GM21526 (cell line): ENCODE results near the gene PIM1.
"Not testable (repeated sequence)": the region's sequence is repeated elsewhere in the genome, so short reads cannot be mapped to it uniquely, and the experiment has no call there.

Experiments used
- ATAC-seq: cut with Tn5 transposase; IDR thresholded peaks from one replicate; pipeline ENCODE4 v1.9.1; 2021; ENCODE audit warnings: moderate library complexity; ENCODE audit not compliant: unreplicated experiment, low FRiP score

Gene PIM1

GRCh38 chr6:37185949-37186720 lies 16.2 kb downstream of the PIM1 start:
- not testable (repeated sequence) for ATAC-seq

DNA sequence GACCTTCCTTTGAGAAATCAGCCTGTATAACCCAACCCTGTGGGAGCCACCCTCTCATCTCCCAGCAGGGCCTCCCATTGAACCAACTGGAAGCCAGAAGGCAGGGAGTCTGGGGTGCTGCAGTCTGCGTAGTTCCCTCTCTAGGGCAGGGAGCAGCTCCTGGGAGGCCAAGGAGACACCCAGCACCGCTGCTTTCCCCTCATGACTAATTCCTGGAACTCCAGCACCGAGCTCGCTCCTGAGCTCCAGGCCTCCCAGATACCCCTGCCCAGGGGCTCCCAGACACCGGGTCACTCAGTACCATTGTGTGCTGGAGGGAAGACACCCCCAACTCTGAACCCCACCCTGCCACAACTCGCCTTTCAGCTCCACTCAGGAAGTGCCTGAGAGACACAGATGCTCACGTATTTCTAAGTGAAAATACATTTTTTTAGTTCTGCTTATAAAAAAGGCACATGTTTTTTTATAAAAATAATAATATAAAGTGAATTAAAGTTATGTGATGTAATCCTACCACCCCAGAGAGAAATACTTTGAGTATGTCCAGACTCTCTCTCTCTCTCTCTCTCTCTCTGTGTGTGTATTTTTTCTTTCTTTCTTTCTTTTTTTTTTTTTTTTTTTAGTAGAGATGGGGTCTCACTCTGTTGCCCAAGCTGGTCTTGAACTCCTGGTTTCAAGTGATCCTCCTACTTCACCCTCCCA lies 17.5 kb downstream of the PIM1 start:
- no peak for ATAC-seq

DNA sequence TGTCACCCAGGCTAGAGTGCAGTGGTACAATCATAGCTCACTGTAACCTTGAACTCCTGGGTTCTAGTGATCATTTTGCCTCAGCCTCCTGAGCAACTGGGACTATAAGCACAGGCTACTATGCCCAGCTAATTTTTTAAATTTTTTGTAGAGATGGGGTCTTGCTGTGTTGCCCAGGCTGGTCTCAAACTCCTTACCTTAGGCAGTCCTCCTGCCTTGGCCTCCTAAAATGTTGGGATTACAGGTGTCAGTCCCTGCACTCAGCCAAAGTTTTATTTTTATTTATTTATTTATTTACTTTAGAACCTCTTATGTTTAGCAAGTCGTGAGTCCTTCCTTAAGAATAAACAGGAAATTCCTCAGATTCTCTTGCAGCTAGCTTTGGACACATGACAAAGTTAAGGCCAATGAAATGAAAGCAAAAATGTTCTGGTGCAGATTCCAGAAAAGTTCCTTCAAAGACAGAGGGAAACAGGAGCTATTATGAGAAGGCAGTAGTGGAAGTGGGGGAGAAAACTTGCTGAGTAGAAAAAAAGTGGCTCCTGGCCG lies 19.1 kb downstream of the PIM1 start:
- ATAC-seq: no peak

DNA sequence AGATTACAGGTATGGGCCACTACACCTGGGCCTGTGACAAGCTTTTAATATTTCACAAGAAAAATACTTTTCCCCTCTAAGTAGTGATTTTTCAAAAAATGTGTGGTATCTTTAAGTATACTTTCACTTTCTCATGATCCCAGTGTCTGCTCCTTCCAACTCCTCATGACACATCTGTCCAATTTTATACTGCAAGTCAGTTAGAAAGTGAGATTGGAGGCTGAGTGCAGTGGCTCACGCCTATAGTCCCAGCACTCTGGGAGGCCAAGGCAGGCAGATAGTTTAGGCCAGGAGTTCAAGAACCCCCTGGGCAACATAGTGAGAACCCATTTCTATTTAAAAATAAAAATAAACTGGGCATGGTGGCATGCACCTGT lies 20.2 kb downstream of the PIM1 start:
- ATAC-seq: no peak

DNA sequence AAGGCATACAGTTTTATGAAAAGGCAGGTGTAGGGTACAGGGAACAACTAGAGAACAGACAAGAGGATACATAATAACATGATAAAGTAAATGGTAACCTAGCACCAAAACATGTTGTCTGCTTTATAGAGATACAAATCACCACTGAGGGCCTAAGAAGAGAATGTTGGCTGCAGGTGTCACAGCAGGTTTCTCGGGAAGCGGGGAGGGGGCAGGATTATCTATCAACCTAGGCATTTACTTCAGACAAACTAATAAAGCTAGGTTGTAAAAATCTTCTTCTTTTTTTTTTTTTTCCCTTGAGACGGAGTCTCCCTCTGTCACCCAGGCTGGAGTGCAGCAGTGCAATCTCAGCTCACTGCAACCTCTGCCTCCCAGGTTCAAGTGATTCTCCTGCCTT lies 22.7 kb downstream of the PIM1 start:
- ATAC-seq: no peak

GRCh38 chr6:37194886-37195285 lies 24.9 kb downstream of the PIM1 start:
- not testable (repeated sequence) for ATAC-seq

DNA sequence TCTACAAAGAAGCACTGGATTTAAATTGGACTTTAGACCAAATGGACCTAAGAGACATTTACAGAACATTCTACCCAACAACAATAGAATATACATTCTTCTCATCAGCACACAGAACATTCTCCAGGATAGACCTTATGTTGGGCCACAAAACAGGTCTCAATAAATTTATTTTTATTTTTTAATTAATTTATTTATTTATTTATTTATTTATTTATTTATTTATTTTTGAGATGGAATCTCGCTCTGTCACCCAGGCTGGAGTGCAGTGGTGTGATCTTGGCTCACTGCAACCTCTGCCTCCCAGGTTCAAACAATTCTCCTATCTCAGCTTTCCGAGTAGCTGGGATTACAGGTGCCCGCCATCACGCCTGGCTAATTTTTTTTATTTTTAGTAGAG lies 26.5 kb downstream of the PIM1 start:
- ATAC-seq: not testable (repeated sequence)

GRCh38 chr6:37200085-37200484 lies 30.1 kb downstream of the PIM1 start:
- ATAC-seq: no peak

GRCh38 chr6:37201726-37202125 lies 31.8 kb downstream of the PIM1 start:
- ATAC-seq: no peak

- no peak for ATAC-seq
These were observed 33.0 kb downstream of the PIM1 start for GRCh38 chr6:37202788-37203491.

DNA sequence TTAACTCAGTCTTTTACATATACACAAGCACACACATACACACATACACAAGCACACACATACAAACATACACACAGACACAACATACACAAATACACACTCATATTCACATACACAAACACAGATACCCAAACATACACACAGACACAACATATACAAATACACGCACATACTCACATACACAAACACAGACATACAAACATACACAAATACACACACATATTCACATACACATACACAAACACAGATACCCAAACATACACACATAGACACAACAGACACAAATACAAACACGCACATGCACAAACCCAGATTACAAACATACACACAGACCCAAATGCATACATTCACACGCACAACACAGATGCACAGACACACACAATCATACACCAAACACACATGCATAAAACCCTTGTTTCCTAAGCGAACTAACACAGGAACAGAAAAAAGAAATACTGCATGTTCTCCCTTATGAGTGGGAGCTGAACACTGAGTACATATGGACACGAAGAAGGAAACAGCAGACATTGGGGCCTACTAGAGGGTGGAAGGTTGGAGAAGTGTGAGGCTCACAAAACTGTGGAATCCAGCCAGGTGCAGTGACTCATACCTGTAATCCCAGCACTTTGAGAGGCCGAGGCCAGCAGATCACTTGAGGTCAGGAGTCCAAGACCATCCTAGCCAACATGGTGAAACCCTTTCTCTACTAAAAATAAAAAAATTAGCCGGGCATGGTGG lies 34.2 kb downstream of the PIM1 start:
- no peak for ATAC-seq

GRCh38 chr6:37205175-37205996 lies 35.4 kb downstream of the PIM1 start:
- ATAC-seq: no peak

GRCh38 chr6:37205997-37206340 lies 36.0 kb downstream of the PIM1 start:
- no peak for ATAC-seq

DNA sequence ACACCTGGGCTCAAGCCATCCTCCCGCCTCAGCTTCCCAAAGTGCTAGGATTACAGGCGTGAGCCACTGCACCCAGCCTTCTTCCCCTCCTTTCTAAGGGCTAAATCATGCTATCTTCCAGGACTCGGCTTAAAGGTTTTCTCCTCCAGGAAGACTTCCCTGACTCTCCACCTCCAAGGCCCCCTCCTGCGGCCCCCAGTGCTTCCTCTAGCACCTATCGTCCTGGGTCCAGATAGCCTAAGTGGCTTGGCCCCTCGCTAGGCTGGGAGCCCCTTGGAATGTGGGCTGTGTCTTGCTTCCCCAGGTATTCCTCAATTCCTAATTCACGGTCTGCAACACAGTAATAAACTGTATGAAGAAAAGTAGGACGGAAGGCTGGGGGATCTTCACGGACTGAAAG lies 36.7 kb downstream of the PIM1 start:
- no peak for ATAC-seq

DNA sequence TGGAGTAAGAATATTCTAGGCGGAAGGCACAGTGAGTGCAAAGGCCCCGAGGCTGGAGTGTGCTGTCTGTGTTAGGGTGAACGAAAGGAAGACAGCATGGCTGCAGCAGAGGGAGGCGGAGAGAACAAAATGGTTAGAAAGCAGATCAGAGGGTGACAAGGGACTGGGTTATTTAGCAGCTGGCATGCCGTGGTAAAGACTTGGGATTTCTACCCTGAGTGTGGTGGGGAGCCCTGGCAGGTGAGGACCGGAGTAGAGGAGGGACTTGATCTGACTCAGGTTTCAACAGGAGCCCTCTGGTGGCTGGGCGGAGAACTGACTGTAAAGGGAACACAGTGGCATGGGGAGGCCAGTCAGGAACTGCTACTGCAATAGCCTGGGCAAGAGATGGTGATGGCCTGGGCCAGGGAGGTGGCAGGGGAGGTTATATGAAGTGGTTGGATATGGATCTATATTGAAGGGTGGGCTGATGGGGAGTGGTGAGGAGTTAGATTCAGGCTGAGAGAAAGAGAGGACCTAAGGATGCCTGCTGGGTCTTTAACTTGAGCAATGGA lies 38.0 kb downstream of the PIM1 start:
- no peak for ATAC-seq

DNA sequence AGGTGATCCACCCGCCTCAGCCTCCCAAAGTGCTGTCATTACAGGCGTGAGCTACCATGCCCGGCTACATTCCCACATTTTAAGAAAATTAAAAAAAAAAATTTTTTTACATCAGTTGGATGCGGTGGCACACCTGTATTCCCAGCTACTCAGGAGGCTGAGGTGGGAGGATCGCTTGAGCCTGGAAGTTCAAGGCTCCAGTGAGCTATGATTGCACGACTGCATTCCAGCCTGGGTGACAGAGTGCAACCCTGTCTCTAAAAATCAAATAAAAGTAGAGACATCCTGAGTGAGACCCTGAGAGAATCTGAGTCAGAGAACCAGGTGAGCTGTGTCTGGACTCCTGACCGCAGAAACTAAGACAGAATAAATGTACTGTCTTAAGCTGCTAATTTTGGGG lies 38.8 kb downstream of the PIM1 start:
- ATAC-seq: no peak

- no peak for ATAC-seq
These were observed 39.7 kb downstream of the PIM1 start for GRCh38 chr6:37209461-37210205.

DNA sequence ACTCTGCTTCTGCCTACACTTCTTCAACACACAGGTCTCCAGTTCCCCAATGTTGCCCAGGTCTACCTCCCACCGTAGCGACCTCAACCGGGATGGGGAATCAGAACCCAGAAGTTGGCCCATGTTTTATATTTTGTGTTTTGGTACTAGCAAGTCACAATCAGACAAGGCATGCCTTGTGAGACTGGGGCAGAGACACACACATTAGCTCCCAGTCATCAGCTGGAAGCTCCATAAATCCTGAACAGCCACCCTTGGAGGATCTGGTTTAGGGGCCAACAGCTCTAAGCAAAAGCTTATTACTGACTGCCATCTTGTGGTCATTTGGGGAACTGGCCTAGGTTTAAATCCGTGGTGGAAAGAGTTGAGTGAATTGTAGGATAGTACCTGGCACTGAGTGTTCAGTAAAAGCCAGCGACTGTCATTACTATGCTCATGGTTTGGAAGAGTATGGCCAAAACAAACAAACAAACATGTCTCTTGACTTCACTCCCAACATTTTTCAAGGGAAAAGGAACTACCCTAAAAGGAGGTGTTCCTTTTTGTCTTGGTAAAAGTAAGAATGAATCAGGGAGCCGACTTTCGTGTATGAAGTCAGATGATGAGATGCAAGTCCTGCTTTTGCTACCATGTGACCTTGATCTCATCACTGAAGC lies 40.5 kb downstream of the PIM1 start:
- ATAC-seq: no peak
